GM21825 (cell line): ENCODE results near the gene UBR1.
"Not testable (repeated sequence)": the region's sequence is repeated elsewhere in the genome, so short reads cannot be mapped to it uniquely, and the experiment has no call there.

Experiments used
- ATAC-seq: cut with Tn5 transposase; IDR thresholded peaks from one replicate; pipeline ENCODE4 v1.9.1; 2021; ENCODE audit warnings: mild to moderate bottlenecking, moderate library complexity; ENCODE audit not compliant: unreplicated experiment

The UBR1 gene

GRCh38 chr15:43105778-43106485, at the start of gene UBR1:
Gene UBR1, minus strand, starts transcription at chr15:43106038. Its CDS starts 16 bp downstream, at chr15:43106022.
- peak; percentile 87 for ATAC-seq

- ATAC-seq: no peak
Measured at GRCh38 chr15:43153269-43153668, 47.4 kb upstream of the UBR1 start.

GRCh38 chr15:43151688-43152087, 45.9 kb upstream of the UBR1 start:
- no peak for ATAC-seq

GRCh38 chr15:43150191-43150929, 44.5 kb upstream of the UBR1 start:
- ATAC-seq: no peak

GRCh38 chr15:43146184-43146583, 40.3 kb upstream of the UBR1 start:
- ATAC-seq: no peak

- no peak for ATAC-seq
Measured at GRCh38 chr15:43144512-43144911, 38.7 kb upstream of the UBR1 start.

GRCh38 chr15:43143203-43143941, 37.5 kb upstream of the UBR1 start:
- ATAC-seq: no peak

- ATAC-seq: no peak
Measured at GRCh38 chr15:43135351-43135750, 29.5 kb upstream of the UBR1 start.

GRCh38 chr15:43134157-43134635, 28.4 kb upstream of the UBR1 start:
- peak; percentile 7 for ATAC-seq

GRCh38 chr15:43133430-43134156, 27.8 kb upstream of the UBR1 start, which contains the start of gene TMEM62:
Gene TMEM62, plus strand, starts transcription at chr15:43133586. Its CDS starts 217 bp downstream, at chr15:43133803.
- peak; percentile 92 for ATAC-seq

- ATAC-seq: no peak
Measured at GRCh38 chr15:43132830-43133429, 27.1 kb upstream of the UBR1 start.

GRCh38 chr15:43128980-43129335, 23.1 kb upstream of the UBR1 start:
- no peak for ATAC-seq

GRCh38 chr15:43128174-43128979, 22.5 kb upstream of the UBR1 start:
- ATAC-seq: not testable (repeated sequence)

- ATAC-seq: no peak
Measured at GRCh38 chr15:43127752-43128151, 21.9 kb upstream of the UBR1 start.

- no peak for ATAC-seq
Measured at GRCh38 chr15:43126356-43126755, 20.5 kb upstream of the UBR1 start.

- ATAC-seq: no peak
Measured at GRCh38 chr15:43125100-43125661, 19.3 kb upstream of the UBR1 start.

- no peak for ATAC-seq
Measured at GRCh38 chr15:43121863-43122262, 16.0 kb upstream of the UBR1 start.

GRCh38 chr15:43118829-43119228, 13.0 kb upstream of the UBR1 start:
- peak; percentile 51 for ATAC-seq

- ATAC-seq: no peak
Measured at GRCh38 chr15:43118286-43118685, 12.4 kb upstream of the UBR1 start.
